NCI-H345 treated with DMSO at 0.1 percent for 48 hours (cell line): Measurements from ENCODE around the gene CMTM5.

ENCODE experiments used
- DNase-seq: peaks from one replicate; lab custom pipeline; 2025; ENCODE audit not compliant: unreplicated experiment; lab: John Stamatoyannopoulos, UW

The CMTM5 gene

DNA sequence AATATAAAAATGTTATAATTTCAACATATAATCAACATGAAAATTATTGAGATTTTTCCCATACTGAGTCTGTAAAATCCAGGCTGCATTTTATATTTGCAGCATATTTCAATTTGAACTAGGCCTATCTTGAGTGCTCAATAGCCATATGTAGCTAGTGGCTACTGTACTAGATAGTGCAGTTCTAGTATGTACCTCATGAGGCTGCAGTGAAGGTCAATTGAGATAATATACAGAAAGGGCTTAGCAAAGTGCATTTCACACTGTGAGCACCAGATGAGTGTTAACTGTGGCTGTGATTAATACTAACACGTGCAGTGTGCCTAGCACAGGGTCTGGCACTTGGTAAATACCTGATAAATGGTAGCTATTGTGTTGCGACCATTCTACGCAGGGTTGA is 18.8 kb upstream of the CMTM5 start:
- DNase-seq = no peak

DNA sequence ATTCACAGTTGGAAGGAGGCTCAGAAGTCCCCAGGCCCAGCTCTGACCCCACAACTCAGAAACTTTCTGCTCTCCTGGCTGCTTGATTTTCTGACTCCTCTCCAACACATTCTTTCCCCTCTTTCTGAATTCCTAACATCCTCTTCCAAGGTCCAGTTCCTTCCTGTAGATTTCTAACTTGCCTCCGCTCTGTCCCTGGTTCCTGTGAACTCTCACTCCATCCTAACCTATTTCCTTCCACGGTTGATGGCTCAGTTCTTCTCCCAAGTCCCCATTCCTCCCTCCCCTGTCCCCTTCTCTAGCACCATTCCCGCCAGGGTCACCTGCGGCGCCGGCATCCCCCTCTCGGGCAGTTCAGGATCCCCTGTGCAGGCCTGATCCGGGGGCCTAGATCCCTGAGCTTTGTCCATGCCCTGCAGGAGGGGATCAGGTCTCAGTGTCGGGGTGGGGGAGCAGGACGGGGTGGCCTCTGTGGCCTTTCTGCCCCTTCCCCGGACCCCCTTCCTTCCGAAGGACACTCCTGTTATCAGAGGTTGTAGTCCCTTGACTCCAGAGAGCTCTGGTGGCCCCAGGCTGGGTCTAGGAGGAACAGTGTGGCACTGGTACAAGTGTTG is 18.2 kb upstream of the CMTM5 start:
- DNase-seq = no peak

DNA sequence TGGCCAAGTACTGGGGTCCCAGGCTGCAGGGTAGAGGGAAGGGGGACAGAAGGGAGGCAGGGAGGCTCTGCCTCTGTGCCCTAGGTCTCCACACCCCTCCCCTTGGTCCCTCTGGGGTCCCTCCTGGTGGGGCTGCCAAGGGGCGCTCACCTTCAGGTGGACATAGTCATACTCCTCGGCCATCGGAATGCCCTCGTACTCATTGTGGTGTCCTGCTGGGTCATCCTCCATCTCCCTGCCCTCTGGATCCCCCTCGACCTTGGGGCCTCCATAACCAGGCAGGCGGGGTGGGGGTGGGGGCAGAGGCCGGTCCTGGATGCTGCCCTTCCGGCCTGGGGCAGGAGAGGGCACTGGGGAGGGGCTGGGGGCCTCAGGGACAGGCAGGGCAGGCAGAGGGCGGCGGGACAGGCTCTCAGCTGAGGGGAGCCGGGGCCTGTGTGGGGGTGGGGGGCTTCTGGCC is 17.6 kb upstream of the CMTM5 start:
- no peak for DNase-seq

DNA sequence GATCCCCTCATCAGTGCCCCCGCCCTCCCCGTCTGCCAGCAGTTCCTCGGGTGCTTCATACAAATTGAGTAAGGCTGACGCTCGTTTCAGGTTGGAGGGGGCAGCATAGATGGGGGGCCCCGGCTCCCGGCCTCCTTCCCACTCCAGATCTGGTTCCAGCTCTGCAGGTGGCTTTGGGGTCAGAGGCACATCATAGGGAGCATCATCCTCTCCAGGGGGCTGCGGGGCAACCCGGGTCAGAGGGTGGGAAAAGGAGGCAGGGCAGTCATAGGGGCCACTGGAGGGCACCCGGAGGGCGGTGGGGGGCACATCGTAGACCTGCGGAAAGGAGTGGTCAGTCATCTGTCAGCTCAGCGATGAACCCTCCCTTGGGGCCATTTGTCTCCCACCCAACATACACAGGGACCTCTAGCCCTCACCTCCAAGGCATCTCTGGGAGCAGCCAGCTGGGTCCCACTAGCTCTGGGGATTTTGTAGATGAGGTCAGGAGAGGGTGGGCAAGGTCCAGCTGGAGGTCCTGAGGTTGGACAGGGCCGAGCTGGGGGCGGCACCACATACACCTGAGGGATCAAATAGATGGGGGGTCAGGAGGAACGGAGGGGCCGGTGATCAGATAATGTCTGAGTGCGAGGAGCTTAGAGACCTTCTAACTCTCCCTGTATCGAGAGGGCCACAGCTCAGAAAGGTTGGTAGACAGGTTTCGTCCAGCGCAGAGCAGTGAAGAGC is 17.0 kb upstream of the CMTM5 start:
- no peak for DNase-seq

DNA sequence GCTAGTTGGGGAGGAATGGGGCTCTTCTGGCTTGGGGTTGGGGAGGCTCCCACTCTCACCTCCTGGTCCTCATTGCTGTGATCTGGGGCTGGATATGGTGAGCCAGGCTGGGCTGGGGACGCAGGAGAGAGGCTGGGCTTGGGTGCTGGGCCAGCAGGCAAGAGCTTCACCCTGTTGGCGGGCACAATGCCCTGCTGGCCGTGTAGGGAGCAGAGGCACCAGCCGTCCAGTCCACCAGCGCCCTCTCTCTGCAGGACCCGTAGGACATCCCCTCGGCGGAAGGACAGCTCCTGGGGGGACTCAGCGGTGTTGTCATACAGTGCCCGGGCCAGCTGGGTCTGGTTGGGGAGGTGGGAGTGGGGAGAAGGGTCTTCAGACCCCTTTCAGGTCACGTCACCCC is 16.4 kb upstream of the CMTM5 start:
- no peak for DNase-seq

DNA sequence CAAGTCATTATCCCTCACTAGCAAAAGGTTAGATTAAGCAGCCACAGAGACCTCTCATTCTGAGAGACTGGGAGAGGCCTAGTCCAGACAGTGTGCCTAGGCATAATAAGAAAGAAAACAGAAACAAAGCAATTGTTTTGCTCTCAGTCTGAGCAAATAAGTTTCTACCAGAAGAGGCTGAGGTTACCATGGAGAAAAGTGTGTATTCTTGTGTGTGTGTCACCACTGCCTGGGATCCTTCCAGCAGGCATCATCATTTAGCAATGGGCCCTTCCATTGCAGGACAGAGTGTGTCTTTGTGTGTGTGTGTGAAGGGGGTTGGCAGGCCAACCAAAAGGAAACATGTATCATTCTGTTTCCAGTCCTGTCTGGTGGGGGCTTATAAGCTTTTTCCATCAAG is 15.5 kb upstream of the CMTM5 start:
- DNase-seq = no peak

DNA sequence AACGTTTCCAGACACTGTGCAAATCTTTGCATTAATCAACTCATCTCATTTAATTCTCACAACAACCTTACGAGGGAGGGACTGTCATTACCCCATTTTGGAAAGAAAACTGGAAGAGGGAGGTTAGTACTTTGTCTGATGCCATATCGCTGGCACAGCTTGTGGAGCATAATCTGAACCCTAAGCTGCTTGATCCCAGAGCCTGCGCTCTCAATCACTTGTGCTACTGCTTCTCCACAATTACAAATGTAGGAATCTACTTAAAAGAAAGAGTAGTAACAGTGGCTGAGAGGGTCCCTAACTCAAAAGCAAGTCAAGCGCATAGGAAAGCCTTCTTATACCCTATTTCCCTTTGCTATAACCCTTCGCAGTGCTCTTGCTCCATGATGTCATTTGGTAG is 15.1 kb upstream of the CMTM5 start:
- no peak for DNase-seq

DNA sequence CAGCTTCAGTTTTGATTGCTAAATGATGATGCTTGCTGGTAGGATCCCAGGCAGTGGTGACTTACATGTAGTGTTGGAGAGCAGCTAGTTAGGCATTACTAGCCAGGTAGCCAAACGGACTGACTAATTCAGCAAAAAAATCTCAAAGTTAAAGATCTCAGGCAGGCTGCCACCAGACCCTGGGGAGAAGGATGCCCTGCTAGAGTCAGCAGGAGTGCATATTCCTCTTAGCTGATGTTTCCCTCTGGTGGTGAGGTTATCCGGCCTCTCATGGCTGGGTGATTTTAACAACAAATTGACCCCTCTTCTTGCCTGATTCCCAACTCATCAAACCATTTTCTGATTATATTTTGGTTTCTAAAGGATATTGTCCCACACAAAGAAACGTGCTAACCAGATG is 14.6 kb upstream of the CMTM5 start:
- DNase-seq = no peak

DNA sequence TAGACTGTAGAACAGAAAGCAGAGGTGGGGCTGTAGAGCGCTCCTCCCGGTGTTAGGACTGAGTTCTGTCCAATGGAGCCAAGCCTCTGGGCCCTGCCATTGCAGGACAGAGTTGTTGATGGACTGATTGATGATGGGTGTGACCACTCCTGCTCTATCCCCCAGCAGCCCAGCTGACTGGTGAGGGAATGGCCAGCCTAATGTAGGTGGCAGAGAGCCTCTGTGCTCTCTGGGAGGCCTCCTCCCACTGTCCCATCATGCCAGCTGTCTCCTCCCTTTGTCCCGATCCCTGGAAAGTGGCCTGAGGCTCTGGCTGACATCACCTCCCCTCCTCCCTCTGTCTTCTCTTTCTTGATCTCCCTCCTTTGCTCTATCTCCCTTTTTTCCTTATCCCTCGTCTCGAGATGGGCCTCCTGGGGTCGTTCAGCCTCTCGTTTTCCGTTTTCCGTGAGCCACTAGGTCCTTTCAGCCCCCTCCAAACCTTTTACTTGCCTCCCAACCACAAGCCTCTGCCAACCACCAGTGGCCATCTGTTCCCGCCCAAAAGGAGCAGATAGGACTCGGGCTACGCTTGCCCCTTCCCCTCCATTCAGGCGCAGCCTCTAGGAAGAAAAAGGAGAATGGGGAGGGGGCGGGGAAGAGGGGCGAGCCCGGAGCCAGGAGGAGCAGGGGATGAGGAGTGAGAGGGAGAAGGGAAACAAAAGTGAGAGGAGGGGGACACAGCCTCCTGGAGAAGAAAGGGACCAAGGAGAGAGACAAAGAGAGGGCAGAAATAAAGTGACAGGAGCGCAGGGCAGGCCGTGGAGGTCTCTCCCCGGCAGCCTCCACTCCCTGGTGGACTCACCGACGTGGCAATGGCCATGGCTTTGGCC is 12.4 kb upstream of the CMTM5 start:
- no peak for DNase-seq

DNA sequence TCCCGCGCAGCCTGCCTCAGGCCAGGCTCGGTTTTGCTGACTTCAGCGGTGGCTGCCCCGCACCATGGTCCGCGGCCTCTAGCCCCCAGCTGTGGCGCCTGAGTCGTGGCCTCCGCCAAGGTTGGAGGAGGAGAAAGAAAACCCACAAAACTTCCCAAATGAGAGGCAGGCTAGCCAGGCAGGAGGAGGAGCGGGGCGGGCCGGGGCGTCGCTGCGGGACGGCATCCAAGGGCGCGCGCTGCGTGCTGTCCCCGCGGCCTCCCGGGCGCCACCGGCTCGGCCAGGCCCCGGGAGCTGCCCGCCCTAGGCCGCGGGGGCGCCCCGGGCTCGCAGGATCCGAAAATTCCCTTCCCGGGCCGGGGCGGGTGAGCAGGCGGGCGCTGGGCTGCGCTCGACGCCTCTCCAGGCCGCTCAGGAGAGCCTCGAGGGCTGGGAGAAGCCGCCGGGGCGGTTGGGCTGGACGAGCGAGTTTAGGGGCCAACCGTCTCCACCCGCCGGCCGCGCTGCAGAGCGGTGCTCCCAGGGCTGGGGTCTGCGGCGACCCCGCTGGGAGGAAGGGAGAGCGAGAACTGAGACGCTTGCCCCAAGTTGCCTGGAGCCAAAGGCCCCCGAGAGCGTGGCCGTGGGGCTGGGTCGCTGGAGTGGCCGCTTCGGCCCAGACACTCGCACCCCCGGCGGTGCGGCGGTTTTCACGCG is 11.7 kb upstream of the CMTM5 start, which contains the start of gene EFS:
EFS (minus strand) TSS at position 137 of the 696 bp plus-strand sequence. CDS start 147 bp downstream, outside the sequence.
- DNase-seq = no peak

DNA sequence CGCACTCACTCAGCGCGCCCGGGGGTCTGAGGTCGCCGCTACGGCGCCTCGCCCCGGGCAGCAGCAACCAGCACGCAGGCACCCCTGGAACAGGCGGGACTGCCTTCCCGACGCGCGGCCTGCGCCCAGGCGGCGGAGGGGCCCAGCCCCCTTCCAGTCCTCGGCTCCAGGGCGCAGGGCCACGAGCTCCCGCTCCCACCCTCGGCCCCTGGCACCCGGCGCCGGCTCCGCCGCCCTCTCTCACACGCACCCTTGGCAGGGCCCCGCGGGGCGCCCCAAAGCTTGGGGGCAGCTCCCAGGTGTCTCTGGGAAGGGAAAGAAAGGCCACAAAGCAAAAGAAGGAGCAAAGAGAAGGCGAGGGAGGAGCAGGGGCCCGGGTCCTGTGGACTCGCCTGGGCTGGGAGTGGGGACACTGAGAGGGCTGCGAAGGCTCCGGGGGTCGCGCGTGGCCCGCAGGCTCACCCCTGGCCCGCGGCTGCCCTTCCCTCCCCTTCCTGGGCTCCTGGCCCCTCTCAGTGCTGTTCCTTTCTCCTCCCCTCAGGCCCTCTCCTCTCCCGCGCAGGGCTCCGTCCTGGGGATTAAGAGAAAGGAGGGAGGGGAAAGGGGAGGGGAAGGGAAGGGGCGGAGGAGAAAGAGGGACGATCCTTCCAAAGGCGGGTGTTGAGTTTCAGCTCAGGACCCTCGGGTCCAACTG is 11.0 kb upstream of the CMTM5 start:
- DNase-seq = no peak

DNA sequence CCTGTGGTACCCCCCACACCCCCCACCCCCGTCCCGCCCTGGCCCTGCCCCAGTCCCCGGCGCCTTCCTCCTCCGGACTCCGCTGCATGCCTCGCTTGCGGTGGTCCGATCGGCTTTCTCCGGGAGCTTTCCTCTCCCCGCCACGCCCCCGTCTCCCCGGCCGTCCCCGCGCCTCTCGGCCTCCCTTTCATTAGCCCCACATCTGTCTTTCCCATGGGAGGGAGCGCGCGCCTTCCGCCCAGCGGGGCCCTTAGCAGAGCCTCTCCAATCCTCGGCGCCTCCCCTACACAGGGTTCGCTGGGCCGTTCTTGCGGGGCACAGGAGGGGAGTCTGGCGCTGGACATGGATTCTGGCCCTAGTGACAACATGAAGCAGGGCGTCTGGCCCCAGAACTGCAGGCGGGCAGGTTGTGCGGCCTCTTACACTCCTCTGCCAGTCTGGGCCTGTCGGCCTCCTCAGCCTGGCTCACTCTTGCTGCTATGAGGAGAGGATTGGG is 10.4 kb upstream of the CMTM5 start:
- no peak for DNase-seq

DNA sequence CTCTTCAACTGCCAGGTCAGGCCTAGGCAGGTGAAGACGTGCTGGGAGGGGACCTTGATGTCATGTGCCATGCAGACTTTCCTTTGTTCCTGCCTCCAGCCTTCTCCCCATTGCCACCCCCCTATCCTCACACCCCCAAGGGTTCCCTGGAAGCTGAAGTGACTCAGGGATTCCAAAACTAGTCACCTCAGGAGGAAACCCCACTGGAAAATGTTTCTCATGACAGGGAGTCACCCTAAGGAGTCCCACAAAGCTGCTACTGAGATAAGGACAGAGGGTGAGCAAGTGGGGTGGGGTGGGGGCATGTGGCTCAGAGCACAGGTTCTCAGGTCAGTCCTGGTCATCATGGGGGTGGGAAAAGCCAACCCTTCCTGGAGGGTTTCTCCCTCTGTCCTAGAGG is 6.6 kb upstream of the CMTM5 start:
- DNase-seq = no peak

DNA sequence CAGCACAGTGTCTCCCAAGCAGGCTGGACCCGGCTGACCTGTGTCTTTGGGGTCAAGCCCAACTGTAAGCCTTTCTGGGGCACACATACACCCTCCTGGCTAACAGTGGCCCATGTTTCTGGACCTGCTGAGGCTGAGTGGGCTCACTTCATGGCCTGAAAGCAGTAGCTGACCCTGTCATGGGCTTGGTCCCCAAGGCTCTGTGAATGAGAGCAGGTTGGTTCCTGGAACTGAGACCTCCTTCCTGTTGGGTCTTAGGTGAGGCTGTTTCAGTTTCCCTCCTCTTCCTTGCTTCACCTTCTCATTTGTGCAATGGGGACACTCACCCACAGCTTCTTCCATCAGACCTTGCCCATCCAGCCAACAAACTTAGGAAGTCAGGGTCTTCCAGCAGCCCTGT is 5.0 kb upstream of the CMTM5 start:
- no peak for DNase-seq

DNA sequence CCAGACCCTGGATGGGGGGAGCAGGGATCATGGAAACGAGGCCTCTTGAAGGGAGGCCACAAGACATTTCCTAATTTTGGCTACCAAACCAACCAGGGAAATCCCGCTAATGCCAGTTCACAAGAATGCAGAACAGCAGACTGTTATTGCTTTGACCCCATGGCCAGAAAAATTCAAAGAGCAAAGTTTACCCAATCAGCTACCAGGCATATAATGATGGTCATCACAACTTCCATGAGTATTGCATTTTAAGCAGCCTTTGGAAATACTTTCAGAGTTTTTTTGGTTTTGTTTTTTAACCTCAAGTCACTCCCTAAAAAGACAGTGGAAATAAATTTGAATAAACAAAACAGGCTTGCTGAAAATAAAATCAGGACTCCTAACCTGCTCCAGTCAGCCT is 4.3 kb upstream of the CMTM5 start, which contains the start of gene IL25:
IL25 (plus strand) TSS at position 301 of the 400 bp plus-strand sequence.
- DNase-seq = no peak

DNA sequence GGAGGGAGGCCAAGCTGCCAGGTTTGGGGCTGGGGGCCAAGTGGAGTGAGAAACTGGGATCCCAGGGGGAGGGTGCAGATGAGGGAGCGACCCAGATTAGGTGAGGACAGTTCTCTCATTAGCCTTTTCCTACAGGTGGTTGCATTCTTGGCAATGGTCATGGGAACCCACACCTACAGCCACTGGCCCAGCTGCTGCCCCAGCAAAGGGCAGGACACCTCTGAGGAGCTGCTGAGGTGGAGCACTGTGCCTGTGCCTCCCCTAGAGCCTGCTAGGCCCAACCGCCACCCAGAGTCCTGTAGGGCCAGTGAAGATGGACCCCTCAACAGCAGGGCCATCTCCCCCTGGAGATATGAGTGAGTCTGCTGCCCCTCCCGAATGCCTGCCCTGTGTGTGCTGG is 3.8 kb upstream of the CMTM5 start:
- DNase-seq = no peak

DNA sequence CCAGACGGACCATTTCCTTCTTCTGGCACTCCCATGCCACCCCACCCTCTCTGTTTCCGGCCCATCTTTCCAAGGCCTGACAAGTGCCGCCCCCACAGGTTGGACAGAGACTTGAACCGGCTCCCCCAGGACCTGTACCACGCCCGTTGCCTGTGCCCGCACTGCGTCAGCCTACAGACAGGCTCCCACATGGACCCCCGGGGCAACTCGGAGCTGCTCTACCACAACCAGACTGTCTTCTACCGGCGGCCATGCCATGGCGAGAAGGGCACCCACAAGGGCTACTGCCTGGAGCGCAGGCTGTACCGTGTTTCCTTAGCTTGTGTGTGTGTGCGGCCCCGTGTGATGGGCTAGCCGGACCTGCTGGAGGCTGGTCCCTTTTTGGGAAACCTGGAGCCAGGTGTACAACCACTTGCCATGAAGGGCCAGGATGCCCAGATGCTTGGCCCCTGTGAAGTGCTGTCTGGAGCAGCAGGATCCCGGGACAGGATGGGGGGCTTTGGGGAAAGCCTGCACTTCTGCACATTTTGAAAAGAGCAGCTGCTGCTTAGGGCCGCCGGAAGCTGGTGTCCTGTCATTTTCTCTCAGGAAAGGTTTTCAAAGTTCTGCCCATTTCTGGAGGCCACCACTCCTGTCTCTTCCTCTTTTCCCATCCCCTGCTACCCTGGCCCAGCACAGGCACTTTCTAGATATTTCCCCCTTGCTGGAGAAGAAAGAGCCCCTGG is 1.2 kb upstream of the CMTM5 start:
- no peak for DNase-seq

DNA sequence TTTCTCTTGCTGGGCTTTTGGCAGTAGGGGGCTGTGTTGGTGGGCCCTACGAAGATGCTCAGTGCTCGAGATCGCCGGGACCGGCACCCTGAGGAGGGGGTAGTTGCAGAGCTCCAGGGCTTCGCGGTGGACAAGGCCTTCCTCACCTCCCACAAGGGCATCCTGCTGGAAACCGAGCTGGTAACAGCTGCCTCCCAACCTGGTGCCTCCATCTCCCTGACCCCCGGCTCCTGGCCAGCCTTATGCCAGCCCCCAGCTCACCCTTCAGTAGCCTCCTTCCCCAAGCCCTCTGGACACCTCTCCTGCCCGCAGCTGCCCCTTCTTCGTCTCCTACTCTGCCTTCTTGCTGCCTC is 328 bp downstream of the CMTM5 start:
- DNase-seq = no peak

DNA sequence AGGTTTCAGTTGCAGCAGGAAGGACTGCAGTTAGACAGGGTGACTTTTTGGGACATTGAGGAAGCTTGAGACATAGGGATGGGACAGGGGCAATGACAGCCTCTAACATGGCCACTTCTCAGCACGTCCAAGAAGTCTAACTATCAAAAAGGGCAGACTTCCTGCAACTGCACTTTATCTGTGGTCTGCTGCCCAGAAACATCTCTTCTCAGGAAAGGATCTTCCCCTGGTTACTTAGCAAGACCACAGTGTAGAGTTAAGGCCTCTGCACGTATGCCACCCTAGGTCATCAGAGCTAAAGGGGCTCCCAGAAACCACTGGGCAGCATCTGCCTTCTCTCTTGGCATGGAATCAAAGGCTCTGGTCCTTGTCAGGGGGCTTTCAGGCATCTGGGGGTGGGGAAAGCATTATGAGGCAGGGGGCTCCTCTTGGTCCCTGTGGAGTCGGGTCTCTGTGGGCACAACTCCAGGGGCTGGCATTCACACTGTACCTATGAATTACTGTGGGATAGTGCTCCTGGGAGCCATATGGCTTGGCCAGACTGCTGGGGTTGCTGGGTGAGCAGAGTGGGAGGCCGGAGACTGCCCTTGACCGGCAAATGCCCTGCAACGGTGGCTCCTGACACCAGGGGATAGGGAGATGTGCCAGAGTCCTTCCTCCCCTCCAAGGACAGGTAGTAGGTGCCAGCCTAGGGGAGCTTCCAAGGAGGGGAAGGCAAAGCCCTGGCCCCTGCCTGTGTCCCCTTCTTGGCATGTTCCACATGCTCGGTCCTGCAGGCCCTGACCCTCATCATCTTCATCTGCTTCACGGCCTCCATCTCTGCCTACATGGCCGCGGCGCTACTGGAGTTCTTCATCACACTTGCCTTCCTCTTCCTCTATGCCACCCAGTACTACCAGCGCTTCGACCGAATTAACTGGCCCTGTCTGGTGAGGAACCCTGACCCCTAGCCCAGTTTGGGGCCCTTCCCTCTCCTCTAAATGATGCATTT is 1.0 kb downstream of the CMTM5 start:
- DNase-seq = no peak
